ENCODE results near the gene SCAANT1.

The SCAANT1 gene

DNA sequence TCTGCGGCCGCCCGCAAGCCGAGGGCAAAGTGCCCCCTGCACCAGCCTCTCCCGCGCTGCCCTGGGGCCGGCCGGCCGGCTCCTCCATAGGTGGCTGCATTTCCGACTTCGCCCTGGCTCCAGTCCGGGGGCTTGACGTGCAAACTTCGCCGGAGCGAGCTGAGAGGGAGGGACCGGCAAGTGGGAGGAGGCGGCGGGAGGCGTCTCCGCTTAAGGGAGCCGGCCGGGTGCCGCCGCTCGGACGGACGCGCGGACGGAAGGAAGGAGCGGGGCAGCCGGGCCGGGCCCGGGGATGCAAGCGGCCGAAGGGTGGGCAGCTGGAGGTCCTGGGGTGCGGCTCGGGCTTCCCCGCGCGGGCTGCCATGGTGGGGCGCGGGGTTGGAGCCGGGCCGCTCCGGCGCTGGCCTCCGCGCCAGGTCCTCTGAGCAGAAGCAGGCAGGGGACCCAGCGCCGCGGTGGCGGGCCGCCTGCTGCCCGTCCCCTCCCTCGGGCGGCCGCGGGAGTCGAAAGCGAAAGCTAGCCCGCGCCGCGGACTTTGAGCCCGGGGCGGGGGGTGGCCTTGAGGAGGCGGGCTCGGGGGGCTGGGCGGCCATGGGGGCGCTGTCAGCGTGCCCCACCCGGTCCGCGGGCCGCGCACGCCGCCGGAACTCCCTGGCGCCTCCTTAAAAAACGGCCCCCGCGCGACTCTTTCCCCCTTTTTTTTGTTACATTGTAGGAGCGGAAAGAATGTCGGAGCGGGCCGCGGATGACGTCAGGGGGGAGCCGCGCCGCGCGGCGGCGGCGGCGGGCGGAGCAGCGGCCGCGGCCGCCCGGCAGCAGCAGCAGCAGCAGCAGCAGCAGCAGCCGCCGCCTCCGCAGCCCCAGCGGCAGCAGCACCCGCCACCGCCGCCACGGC, at the start of gene SCAANT1:
TSS of gene SCAANT1 (minus strand) at position 511 of the 895 bp plus-strand sequence.
- DNase-seq = peak; percentile 76

GRCh38 chr3:63961891-63962290, 49.7 kb upstream of the SCAANT1 start:
- DNase-seq = no peak

DNA sequence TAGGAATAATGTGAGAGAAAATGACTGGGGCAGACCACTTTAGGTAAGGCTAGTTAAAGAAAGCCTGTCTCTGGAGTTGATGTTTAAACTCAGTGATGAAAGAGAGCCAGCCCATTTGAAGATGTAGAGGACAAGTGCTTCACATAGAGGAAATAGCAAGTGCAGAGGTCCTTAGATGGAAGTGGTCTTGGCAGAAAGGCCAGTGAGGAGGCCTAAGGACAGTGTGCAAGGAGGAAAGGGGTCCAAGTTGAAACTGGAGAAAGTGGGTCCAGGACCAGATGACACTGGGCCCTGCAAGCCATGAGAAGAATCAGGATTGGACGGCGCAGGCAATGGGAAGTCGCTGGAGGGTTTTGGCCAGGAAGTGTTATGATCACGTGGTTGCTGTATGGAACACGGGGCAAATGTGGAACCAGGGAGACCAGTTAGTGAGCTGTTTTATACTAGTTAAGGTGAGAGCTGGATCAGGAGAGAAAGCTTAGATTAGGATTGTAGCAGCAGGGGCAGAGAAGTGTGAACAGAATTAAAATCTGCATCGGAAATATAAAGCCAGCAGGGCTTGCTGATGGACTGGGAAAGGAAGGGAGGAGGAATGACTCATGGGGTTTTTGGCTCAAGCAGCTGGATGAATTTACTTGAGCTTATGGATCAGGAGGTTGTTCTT, 48.0 kb upstream of the SCAANT1 start:
- DNase-seq = peak; percentile 40

DNA sequence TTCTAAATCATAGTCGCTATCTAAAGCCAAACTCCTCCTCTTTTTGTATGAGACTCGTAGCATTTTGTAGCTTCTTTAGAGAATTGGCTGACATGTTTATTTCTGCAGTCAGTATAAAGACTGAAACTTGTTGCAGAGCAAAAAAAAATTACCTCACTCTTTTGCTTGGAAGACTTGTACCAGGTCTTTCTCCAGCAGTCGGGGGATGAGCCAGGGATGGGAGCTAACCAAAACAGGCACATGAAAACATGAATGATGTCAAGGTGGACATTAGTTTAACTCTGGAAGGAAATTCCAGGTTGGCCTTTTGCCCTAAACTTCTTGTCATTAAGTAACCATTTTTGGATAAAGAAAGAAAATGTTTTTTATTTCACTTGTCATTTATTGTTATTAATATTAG, 47.0 kb upstream of the SCAANT1 start:
- DNase-seq = no peak

DNA sequence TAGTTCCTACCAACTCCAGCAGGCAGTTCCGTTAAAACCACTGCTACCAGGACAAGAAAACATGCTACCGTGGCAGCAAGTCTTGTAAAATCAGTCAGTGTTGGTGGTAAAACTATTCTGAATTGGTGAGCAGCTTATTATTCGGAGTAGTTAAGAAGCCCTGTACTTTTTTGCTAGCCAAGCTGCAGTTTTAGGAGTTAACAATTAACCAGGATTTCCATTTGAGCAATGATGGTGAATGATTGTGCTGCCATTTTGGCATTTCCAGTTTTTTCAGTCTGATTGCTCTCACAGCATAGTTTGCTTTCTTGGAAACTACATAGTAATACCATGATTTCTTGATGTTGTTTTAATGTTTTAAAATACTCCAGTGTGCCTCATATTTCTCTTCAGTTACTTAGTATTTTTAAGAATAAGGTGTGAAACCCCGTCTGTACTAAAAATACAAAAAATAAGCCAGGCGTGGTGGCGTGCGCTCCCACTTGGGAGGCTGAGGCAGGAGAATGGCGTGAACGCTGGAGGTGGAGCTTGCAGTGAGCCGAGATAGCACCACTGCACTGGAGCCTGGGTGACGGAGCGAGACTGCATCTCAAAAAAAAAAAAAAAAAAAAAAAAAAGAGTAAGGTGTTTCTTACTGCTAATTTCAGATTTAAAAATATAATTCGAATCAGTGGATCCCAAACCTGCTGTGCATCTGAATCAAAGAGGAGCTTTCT, 43.8 kb upstream of the SCAANT1 start:
- no peak for DNase-seq

GRCh38 chr3:63955036-63955650, 43.0 kb upstream of the SCAANT1 start:
- DNase-seq = no peak

- DNase-seq = no peak
These were observed 42.0 kb upstream of the SCAANT1 start for GRCh38 chr3:63954182-63954581.

DNA sequence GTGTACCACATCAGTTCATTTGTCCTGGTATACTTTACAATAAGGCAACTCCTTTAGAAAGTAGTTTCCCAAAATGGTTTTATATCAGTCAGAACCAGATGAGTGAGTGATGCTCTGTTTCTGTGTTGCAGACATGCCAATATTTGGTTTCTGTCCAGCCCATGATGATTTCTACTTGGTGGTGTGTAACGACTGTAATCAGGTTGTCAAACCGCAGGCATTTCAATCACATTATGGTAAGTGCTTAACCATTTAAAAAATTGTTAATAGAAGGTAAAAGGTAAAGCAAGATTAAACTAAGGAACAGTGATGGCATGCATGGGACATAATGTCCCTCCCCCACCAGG, 40.0 kb upstream of the SCAANT1 start:
- no peak for DNase-seq

DNA sequence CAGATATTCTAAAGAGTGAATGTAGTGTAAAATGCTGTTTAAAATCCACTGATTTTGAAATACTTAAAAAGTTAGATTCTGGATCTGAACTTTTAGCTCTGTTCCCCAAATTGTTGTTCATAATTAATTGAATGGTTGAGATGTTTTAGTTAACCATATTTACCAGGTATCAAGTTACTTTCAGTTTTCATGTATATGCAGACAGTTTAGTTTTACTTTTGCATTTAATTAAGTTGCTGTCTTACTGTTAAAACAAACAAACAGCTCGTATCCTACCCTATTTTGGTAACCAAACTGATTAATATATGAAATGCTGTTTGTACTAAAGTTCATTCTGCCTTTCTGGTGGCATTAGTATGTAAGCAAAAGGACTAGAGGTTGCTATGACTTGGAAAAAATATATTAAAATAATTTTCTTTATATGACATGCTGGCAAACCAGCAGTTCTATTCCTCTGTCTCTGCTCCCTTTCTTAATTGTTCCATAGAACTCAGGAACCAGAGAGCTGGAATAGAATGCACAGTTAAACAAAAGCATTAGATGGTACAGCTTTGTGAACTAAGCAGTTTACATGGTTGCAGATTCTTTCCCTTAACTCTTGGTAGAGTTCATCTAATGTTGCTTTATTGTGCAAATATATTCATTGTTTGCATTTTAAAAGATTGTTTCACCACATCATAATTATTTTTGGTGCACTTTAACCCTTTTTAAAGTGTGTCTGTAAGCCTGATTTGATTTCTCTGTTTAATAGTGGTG, 39.5 kb upstream of the SCAANT1 start:
- DNase-seq = no peak

- no peak for DNase-seq
These were observed 38.5 kb upstream of the SCAANT1 start for GRCh38 chr3:63950698-63951097.

DNA sequence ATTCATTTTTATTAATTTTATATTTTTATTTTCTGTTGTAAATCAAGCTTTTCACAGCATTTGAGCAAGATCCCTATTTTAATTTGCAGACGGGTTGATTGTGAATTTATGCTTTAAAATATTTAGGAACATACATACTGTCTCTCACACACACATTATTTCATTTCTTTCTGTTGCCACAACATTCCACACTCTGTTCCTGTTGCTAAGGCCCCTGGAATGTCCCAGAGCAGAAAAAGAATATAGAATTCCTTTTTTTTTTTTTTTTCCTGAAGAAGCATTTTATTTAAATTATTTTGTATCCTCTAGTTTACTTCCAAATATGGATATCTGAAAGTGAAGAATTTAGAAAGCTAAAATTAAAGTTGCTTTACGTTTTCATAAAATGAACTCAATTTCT, 36.8 kb upstream of the SCAANT1 start:
- no peak for DNase-seq

- DNase-seq = no peak
These were observed 35.4 kb upstream of the SCAANT1 start for GRCh38 chr3:63947594-63947993.

- DNase-seq = no peak
These were observed 34.6 kb upstream of the SCAANT1 start for GRCh38 chr3:63946753-63947152.

- DNase-seq = no peak
These were observed 33.4 kb upstream of the SCAANT1 start for GRCh38 chr3:63945558-63946096.

DNA sequence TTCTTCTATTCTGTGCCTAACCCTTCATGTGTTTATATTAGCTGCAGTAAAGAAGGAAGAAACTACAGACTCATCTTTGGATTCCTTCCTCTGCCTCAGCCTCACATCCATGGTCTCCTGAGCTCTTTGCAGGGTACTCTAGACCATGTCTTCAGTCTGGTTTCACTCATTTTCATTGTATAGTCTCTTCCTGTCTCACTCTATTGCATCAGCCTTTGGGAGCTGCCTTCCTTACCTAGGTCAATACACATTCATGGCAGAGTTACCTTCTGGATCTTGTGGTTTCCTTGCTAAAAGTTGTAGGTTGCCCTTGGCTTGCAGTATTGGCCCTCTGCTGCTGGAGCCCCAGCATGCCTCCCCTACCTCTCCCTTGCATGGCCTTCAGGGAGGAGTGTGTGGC, 31.5 kb upstream of the SCAANT1 start:
- DNase-seq = no peak

DNA sequence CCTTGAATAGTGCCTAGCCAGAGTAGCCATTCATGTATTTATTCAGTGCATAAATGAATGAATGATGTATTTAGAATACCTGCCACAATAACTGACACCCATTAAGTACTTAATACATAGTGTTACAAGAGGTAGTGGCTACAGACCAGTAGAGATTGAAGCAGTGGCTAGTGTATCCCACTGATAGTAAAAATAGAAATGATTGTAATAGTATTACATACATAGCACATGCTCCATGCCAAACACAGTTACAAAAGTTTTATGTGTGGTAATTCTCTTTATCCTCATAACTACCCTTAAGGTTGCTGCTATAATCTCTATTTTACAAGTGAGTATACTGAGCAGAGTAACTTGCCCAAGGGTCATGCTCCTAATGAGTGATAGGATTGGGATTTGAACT, 30.3 kb upstream of the SCAANT1 start:
- DNase-seq = no peak

DNA sequence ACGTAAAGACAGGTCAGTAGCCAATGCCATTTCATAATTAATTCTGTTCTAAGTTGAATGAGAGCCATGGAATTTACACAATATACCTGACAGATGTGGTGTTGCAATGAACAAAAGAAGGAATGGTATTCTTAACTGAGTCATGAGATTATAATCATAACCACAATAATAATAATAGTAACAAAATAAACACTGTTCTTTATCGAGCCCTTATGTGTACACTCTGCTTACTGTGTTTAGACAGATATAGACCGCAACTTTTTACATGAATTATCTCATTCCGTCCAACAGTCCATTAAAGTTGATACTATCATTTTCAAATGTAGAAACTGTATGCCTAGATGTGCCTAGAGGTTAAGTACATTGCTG, 28.2 kb upstream of the SCAANT1 start:
- no peak for DNase-seq

DNA sequence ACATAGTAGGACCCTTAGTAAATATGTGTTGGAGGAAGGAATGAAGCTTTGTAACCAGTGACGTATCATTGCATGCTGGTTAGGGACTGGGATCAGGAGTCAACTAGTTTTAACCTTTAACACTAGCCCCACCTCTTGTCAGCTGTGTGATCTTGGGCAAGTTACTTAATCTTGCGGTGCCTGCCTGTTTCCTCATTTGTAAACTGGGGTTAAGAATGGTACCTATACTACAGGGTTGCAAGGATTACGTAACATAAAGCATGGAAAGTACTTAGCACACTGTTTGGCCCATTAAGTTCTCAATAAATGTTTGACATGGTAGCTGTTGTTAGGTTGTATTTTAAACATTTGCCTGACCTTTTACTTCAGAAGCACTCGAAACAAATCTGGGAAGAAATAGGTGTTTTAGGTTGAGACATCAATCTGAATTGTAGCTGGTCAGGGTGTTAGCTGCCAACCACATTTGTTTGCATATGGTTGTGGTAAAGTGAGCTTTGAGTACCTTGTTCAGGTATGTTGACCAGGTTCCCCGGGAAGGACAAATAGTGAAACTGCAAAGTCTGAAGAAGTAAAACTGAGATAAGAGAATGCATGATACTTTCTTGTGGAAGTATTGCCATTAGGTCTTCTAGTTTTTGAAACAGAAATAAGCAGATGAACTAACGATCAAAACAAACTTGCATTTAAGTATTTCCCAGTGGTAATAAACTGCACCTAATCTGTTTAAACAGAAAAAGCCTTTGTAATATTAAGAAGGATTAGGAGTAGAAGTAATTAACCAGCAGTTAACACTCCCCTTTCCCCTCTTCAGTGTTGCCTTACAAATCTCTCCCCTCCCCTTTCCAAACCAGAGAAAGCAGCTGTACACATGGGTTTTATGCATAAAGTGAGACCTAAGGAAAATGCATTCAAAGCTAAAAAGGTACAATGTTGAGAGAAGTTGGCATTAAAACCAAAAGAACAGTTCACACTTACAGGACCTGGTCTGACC, 25.8 kb upstream of the SCAANT1 start:
- DNase-seq = no peak

- DNase-seq = no peak
These were observed 24.7 kb upstream of the SCAANT1 start for GRCh38 chr3:63936925-63937324.

DNA sequence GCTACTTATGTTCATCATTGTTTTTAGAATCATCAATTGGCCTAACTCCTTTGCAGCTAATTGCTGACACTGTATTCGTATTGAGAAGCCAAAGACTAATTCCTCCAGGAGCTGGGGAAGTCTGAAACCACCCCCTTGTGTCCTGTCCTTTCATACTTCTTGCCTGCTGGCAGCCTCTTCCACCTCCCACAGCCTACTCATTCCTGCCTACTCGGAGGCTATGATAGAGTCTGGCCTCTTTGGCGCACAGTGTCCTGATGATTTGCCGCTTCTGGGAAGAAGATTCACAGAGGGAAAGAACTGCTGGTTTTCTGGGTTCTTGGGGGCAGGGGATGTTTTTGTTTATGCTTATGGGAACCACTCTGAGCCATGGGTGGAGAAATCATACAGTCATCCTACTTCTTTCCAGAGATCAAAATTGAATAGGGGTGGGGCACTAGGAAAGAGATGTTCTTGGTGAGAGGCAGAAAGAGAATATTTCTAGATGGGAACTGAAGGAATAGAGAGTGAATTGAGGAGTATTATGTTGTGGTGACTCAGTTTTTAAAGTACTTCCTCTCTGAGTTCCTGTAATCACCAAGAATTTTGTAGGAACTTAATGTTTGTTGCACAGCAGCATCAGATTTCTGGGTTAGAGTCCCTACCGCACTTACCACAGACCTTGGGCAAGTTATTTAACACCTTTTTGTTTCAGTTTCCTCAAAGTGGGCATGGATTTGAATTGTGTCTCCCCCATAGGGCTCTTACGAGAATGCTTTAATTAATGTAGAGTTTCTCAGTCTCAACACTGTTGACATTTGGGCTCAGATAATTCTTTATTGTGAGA, 22.1 kb upstream of the SCAANT1 start:
- DNase-seq = no peak
